K562 (cell line): ENCODE measurements around the gene ANXA9. TPM values are rescaled to one million over a fixed set of nuclear protein-coding genes. Genes with fewer than 3 reads are reported as not detected.

Source experiments
- ATAC-seq: fragments of 200-7000 bp; cut with Tn5 transposase; 3 replicates; pipeline ENCODE4 v1.9.1; 2020; ENCODE audit warnings: moderate library complexity
- BruUV-seq: library from RNA; stranded (reverse); fragments of 400-500 nt; replicated peaks from 2 replicates; lab custom pipeline; 2021; lab: Mats Ljungman, UMichigan
- CTCF ChIA-PET: fragments of 300-600 bp; formaldehyde crosslinking; extraction: SDS; loops from one replicate; lab custom pipeline; 2021; ENCODE audit warnings: low intra/inter-chr PET ratio; lab: Yijun Ruan, JAX
- POLR2A ChIA-PET: fragments of 300-600, 350-650 bp; sonication (Branson Sonifier 250); formaldehyde crosslinking; extraction: SDS; loops from one replicate; lab custom pipeline; 2021; ENCODE audit warnings: antibody characterized with exemption, inconsistent platforms; lab: Yijun Ruan, JAX
- DNase-seq, 4 experiments: peaks; one replicate each; pipeline versions ENCODE4 v3.0.0 to v3.0.0-alpha.2; 2011 to 2018; ENCODE audit warnings: low spot score in 3 of 4, mixed read lengths in 3 of 4; ENCODE audit errors: extremely low read depth in 1 of 4
- FAIRE-seq: peaks from 2 replicates; lab custom pipeline; 2011; peaks lifted over from hg19 to GRCh38; lab: Jason Lieb, UNC
- H2AFZ ChIP-seq: 2 replicates; pipeline ENCODE4 v1.6.0; 2011; ENCODE audit warnings: low read depth, low read length, control low read depth, inconsistent platforms
- H3K27ac ChIP-seq: fragments of 200-600 bp; 3 replicates; pipeline ENCODE4 v1.8.0; 2011; ENCODE audit warnings: low read depth, mild to moderate bottlenecking, control low read depth, inconsistent platforms, low read length, moderate library complexity, mixed read lengths; ENCODE audit errors: extremely low read depth
- H3K27me3 ChIP-seq, 2 experiments: fragments of 300-600 bp in 1 of 2; 2 replicates in 1 of 2; 3 replicates in 1 of 2; pipeline versions ENCODE4 v1.6.0 to v1.8.0; 2011; ENCODE audit warnings: inconsistent platforms in 2 of 2, low read length in 2 of 2, mild to moderate bottlenecking in 1 of 2, mixed read lengths in 1 of 2, moderate library complexity in 1 of 2; ENCODE audit not compliant: control insufficient read depth in 2 of 2, insufficient read depth in 2 of 2
- H3K36me3 ChIP-seq: fragments of 300-600 bp; 3 replicates; pipeline ENCODE4 v1.8.0; 2011; ENCODE audit warnings: mild to moderate bottlenecking, low read length, inconsistent platforms; ENCODE audit not compliant: control insufficient read depth, insufficient read depth
- H3K4me1 ChIP-seq, 2 experiments: fragments of 200-600 bp in 1 of 2; replicated peaks in 1 of 2; 2 replicates in 1 of 2; 3 replicates in 1 of 2; pipeline versions ENCODE4 v1.5.1 to v1.8.0; 2011; ENCODE audit warnings: inconsistent platforms in 2 of 2, low read length in 2 of 2, mild to moderate bottlenecking in 1 of 2, mixed read lengths in 1 of 2, moderate library complexity in 1 of 2; ENCODE audit not compliant: control insufficient read depth in 2 of 2, insufficient read depth in 2 of 2
- H3K4me2 ChIP-seq: 2 replicates; pipeline ENCODE4 v1.6.1; 2011; ENCODE audit warnings: low read length, control low read depth, inconsistent platforms, mixed read lengths; ENCODE audit not compliant: insufficient read depth
- H3K4me3 ChIP-seq: fragments of 200-600 bp; sonication (generic), shearing (Covaris generic); 2 replicates; pipeline ENCODE4 v1.5.1; 2016; ENCODE audit warnings: control low read depth, inconsistent platforms
- H3K79me2 ChIP-seq: fragments of 200-600 bp; 3 replicates; pipeline ENCODE4 v1.8.0; 2011; ENCODE audit warnings: low read length, inconsistent platforms; ENCODE audit not compliant: control insufficient read depth, insufficient read depth
- H3K9ac ChIP-seq, 2 experiments: 2 replicates each; pipeline versions ENCODE4 v1.6.0 to v1.6.1; 2011; ENCODE audit warnings: low read depth in 2 of 2, low read length in 2 of 2, control low read depth in 1 of 2, inconsistent platforms in 1 of 2, mild to moderate bottlenecking in 1 of 2, mixed read lengths in 1 of 2; ENCODE audit not compliant: insufficient read depth in 1 of 2
- H3K9me1 ChIP-seq: one replicate; pipeline ENCODE4 v1.6.0; 2011; ENCODE audit warnings: inconsistent platforms, mild to moderate bottlenecking, low read length, moderate library complexity; ENCODE audit not compliant: control insufficient read depth, insufficient read depth
- H3K9me3 ChIP-seq: replicated peaks from 2 replicates; pipeline ENCODE4 v1.5.1; 2011; ENCODE audit warnings: low read depth, low read length, inconsistent platforms; ENCODE audit not compliant: control insufficient read depth, insufficient read depth
- H4K20me1 ChIP-seq: replicated peaks from 2 replicates; pipeline ENCODE4 v1.6.1; 2011; ENCODE audit warnings: low read length, inconsistent platforms, mixed read lengths; ENCODE audit not compliant: control insufficient read depth, insufficient read depth
- BRF1 ChIP-seq: IDR thresholded peaks from 3 replicates; pipeline ENCODE4 v1.6.1; 2011; ENCODE audit warnings: borderline replicate concordance, mild to moderate bottlenecking; ENCODE audit not compliant: insufficient read length; ENCODE audit errors: extremely low read depth
- CAMTA2 ChIP-seq: fragments of 250-450 bp; sonication (Bioruptor Pico); conservative IDR thresholded peaks from 2 replicates; pipeline ENCODE4 v1.5.1; 2022
- FOXJ2 ChIP-seq: fragments of 200-800 bp; sonication (Bioruptor generic); IDR thresholded peaks from 2 replicates; pipeline ENCODE4 v1.6.1; 2016; ENCODE audit warnings: missing genetic modification characterization, missing compliant biosample characterization
- PCBP1 ChIP-seq: fragments of 200-400 bp; formaldehyde crosslinking; IDR thresholded peaks from 2 replicates; pipeline ENCODE4 v1.6.1; 2018; ENCODE audit warnings: mild to moderate bottlenecking, low read depth, low read length; ENCODE audit not compliant: poor library complexity, severe bottlenecking
- PHTF2 ChIP-seq: fragments of 250-450 bp; sonication (Bioruptor Pico); IDR thresholded peaks from 2 replicates; pipeline ENCODE4 v1.5.0; 2021; ENCODE audit warnings: mild to moderate bottlenecking
- SRSF9 ChIP-seq: fragments of 200-400 bp; formaldehyde crosslinking; IDR thresholded peaks from 2 replicates; pipeline ENCODE4 v1.6.1; 2017; ENCODE audit warnings: low read depth, low read length, borderline replicate concordance
- YBX1 ChIP-seq: fragments of 450-650 bp; IDR thresholded peaks from 2 replicates; pipeline ENCODE4 v1.7.1; 2016; ENCODE audit warnings: mild to moderate bottlenecking
- ZNF24 ChIP-seq: fragments of 450-650 bp; IDR thresholded peaks from 2 replicates; pipeline ENCODE4 v1.6.1; 2016
- ZNF668 ChIP-seq: fragments of 250-450 bp; sonication (Bioruptor Pico); IDR thresholded peaks from 2 replicates; pipeline ENCODE4 v1.8.0; 2022; ENCODE audit warnings: mild to moderate bottlenecking, inconsistent platforms
- ZSCAN32 ChIP-seq: fragments of 450-650 bp; formaldehyde crosslinking; IDR thresholded peaks from 2 replicates; pipeline ENCODE4 v1.4.0; 2020; ENCODE audit warnings: mild to moderate bottlenecking, moderate library complexity
- WGBS: fragments of 100-300 bp; shearing (Covaris generic); methylation state at CpG from one replicate; pipeline ENCODE4 v1.1.6; 2016; ENCODE audit warnings: low coverage, mixed read lengths; ENCODE audit not compliant: insufficient coverage; ENCODE audit errors: missing lambda C conversion rate; 5-methylcytosine and 5-hydroxymethylcytosine counted together
- in situ Hi-C: fragments of 300-500 bp; cut with MboI; formaldehyde crosslinking; loops from 4 replicates; pipeline ENCODE4 v1.15.0; 2018; ENCODE audit warnings: inconsistent platforms, mixed read lengths
- intact Hi-C: fragments of 100-400 bp; cut with micrococcal nuclease; formaldehyde crosslinking; loops from 2 replicates; pipeline ENCODE4 v1.14.2; 2022
- polyA plus RNA-seq, 8 experiments: library from polyadenylated mRNA; depleted of rRNA in 4 of 8; stranded (reverse) in 5 of 8; unstranded in 3 of 8; fragments of >200 nt; fragmentation: Nextera tagmentation in 2 of 8; fragmentation: Illumina TruSeq in 1 of 8; extraction: Ambion mirVana in 2 of 8; extraction: Trizol in 1 of 8; gene quantifications; 2 replicates each; pipeline versions ENCODE4 v1.2.1 to v1.2.3, GENCODE V29; 2011 to 2014; ENCODE audit warnings: inconsistent platforms in 1 of 8, missing spikeins in 1 of 8
- total RNA-seq, 7 experiments: library from RNA; depleted of rRNA in 6 of 7; stranded (reverse); fragments of >200 nt in 6 of 7; fragmentation: Illumina TruSeq in 2 of 7; extraction: Trizol in 2 of 7; gene quantifications; 2 replicates each; pipeline versions ENCODE4 v1.2.1 to v1.2.3, GENCODE V29; 2011 to 2021; ENCODE audit warnings: low replicate concordance in 1 of 7

Gene ANXA9
- total and polyA plus RNA-seq, 9 of the 15 experiments (the other 6 are each of a cell fraction or from before 2014, with no cell fraction given): 0.24 to 1.6 (median 0.57) TPM

- ChIA-PET POLR2A (interaction anchor here (0.7 to 2.0 kb wide), 2 partner anchors 25 to 119 kb away, joined by 3 to 6 read pairs; no protein-coding TSS in a partner anchor), CTCF (no interaction called here)
- DNase-seq (no peak), ATAC-seq (no peak), FAIRE-seq (no peak)
- in situ Hi-C loops (no loop called here), intact Hi-C loops (no loop called here)
- BruUV-seq: no TSS peak
- H4K20me1 ChIP-seq: no peaks in the 10 kb centered on the region
- H3K9me1 ChIP-seq: no peaks in the 10 kb centered on the region
- H3K27ac ChIP-seq: peak overlapping the region; percentile 14; the same call in 1 of the 3 replicates
- TF ChIP-seq PCBP1 (no peak), ZSCAN32 (CRISPR knock-in tag) (no peak), SRSF9 (no peak), ZNF668 (no peak), PHTF2 (CRISPR knock-in tag) (no peak), ZNF24 (no peak), BRF1 (no peak), CAMTA2 (CRISPR knock-in tag) (no peak), YBX1 (no peak), FOXJ2 (tag) (no peak)
- H3K4me2 ChIP-seq: no peak overlapping the region
- peaks cover 9% of the 10 kb centered on the region; the same call in 1 of the 3 replicates for H3K79me2 ChIP-seq
- H3K4me1 ChIP-seq: peaks cover 51 to 64% of the 10 kb centered on the region in 2 experiments
- peak overlapping the region in 1 of 2 experiments; percentile 69; a peak in 1 of 4 replicates for H3K9ac ChIP-seq
- 17% methylated on average over 2 of the region's 2 CpGs for WGBS
- H2AFZ ChIP-seq: no peak overlapping the region
- no peak overlapping the region for H3K4me3 ChIP-seq
- no peaks in the 10 kb centered on the region for H3K9me3 ChIP-seq
- H3K27me3 ChIP-seq: no peaks in the 10 kb centered on the region
- peaks cover 7% of the 10 kb centered on the region; the same call in 2 of the 3 replicates for H3K36me3 ChIP-seq
Measured at GRCh38 chr1:151002611-151003010, 20.5 kb downstream of the ANXA9 start.
